NCI-H510A (cell line): ENCODE data around the gene GALNT9.

Experiments
- DNase-seq: peaks from one replicate; lab custom pipeline; 2025; lab: John Stamatoyannopoulos, UW

Gene GALNT9

GRCh38 chr12:132292328-132293319 lies 36.8 kb downstream of the GALNT9 start:
- no peak for DNase-seq

- no peak for DNase-seq
Measured at GRCh38 chr12:132291402-132292175, 37.8 kb downstream of the GALNT9 start.

- DNase-seq: no peak
Measured at GRCh38 chr12:132290203-132290540, 39.2 kb downstream of the GALNT9 start.

GRCh38 chr12:132289356-132290202 lies 39.8 kb downstream of the GALNT9 start:
- no peak for DNase-seq

GRCh38 chr12:132288516-132289215 lies 40.7 kb downstream of the GALNT9 start:
- DNase-seq: no peak

- no peak for DNase-seq
Measured at GRCh38 chr12:132287391-132288238, 41.8 kb downstream of the GALNT9 start.

- DNase-seq: no peak
Measured at GRCh38 chr12:132286912-132287311, 42.5 kb downstream of the GALNT9 start.

GRCh38 chr12:132285991-132286681 lies 43.3 kb downstream of the GALNT9 start:
- no peak for DNase-seq

GRCh38 chr12:132284827-132285741 lies 44.3 kb downstream of the GALNT9 start:
- no peak for DNase-seq

- DNase-seq: no peak
Measured at GRCh38 chr12:132284071-132284826, 45.1 kb downstream of the GALNT9 start.

GRCh38 chr12:132282950-132283771 lies 46.2 kb downstream of the GALNT9 start:
- no peak for DNase-seq

GRCh38 chr12:132282031-132282949 lies 47.1 kb downstream of the GALNT9 start:
- no peak for DNase-seq

- no peak for DNase-seq
Measured at GRCh38 chr12:132281038-132281437, 48.4 kb downstream of the GALNT9 start.

GRCh38 chr12:132280406-132280805 lies 49.0 kb downstream of the GALNT9 start:
- DNase-seq: no peak

GRCh38 chr12:132279930-132280329 lies 49.5 kb downstream of the GALNT9 start:
- no peak for DNase-seq
